IMR-90 (cell line): ENCODE results near the gene CEACAM6. TPM values are rescaled to one million over a fixed set of nuclear protein-coding genes. Genes with fewer than 3 reads are reported as not detected.

Experiments used
- ATAC-seq: fragments of 200-7000 bp; cut with Tn5 transposase; 2 replicates; pipeline ENCODE4 v1.9.1; 2020; ENCODE audit warnings: low read depth, mild to moderate bottlenecking, moderate library complexity
- BruUV-seq: library from RNA; stranded (reverse); fragments of 400-500 nt; replicated peaks from 2 replicates; lab custom pipeline; 2021; lab: Mats Ljungman, UMichigan
- CTCF ChIA-PET: fragments of 300-600 bp; formaldehyde crosslinking; extraction: SDS; loops from one replicate; lab custom pipeline; 2021; ENCODE audit warnings: antibody characterized with exemption; lab: Yijun Ruan, JAX
- POLR2A ChIA-PET: fragments of 300-600 bp; sonication (Branson Sonifier 250); formaldehyde crosslinking; loops from one replicate; lab custom pipeline; 2022; ENCODE audit warnings: antibody characterized with exemption; ENCODE audit not compliant: unreplicated experiment; lab: Charles Lee
- DNase-seq: peaks from one replicate; pipeline ENCODE4 v3.0.0; 2013
- H2AFZ ChIP-seq: replicated peaks from 2 replicates; pipeline ENCODE3; 2013; ENCODE audit warnings: low read length, mild to moderate bottlenecking; ENCODE audit not compliant: poor library complexity
- H2AK5ac ChIP-seq: 2 replicates; pipeline ENCODE4 v1.6.1; 2013; ENCODE audit warnings: low read depth, low read length, inconsistent platforms
- H2AK9ac ChIP-seq: replicated peaks from 2 replicates; pipeline ENCODE3; 2013; ENCODE audit warnings: mild to moderate bottlenecking, low read depth, low read length, moderate library complexity; ENCODE audit not compliant: poor library complexity
- H2BK120ac ChIP-seq: 2 replicates; pipeline ENCODE4 v1.6.1; 2013; ENCODE audit warnings: low read depth, low read length, inconsistent platforms
- H2BK15ac ChIP-seq: 3 replicates; pipeline ENCODE4 v1.6.1; 2013; ENCODE audit warnings: low read depth, low read length, inconsistent platforms
- H2BK20ac ChIP-seq: 2 replicates; pipeline ENCODE4 v1.6.1; 2013; ENCODE audit warnings: low read depth, mild to moderate bottlenecking, inconsistent platforms, low read length, moderate library complexity
- H2BK5ac ChIP-seq: 2 replicates; pipeline ENCODE4 v1.6.1; 2013; ENCODE audit warnings: mild to moderate bottlenecking, low read depth, low read length, inconsistent platforms; ENCODE audit not compliant: poor library complexity, severe bottlenecking
- H3K14ac ChIP-seq: replicated peaks from 2 replicates; pipeline ENCODE4 v1.6.1; 2013; ENCODE audit warnings: low read depth, low read length, inconsistent platforms
- H3K18ac ChIP-seq: 2 replicates; pipeline ENCODE4 v1.6.1; 2013; ENCODE audit warnings: low read depth, low read length, control low read depth
- H3K23ac ChIP-seq: 2 replicates; pipeline ENCODE4 v1.6.1; 2013; ENCODE audit warnings: low read depth, low read length, inconsistent platforms
- H3K27ac ChIP-seq: 2 replicates; pipeline ENCODE4 v1.5.1; 2013; ENCODE audit warnings: mild to moderate bottlenecking, control low read depth, low read length; ENCODE audit not compliant: insufficient read depth
- H3K27me3 ChIP-seq: 2 replicates; pipeline ENCODE4 v1.6.1; 2013; ENCODE audit warnings: low read length; ENCODE audit not compliant: control insufficient read depth, insufficient read depth
- H3K36me3 ChIP-seq: 2 replicates; pipeline ENCODE4 v1.6.1; 2013; ENCODE audit warnings: low read length, mixed read lengths; ENCODE audit not compliant: control insufficient read depth, insufficient read depth
- H3K4ac ChIP-seq: 2 replicates; pipeline ENCODE4 v1.6.1; 2013; ENCODE audit warnings: low read depth, low read length, inconsistent platforms
- H3K4me1 ChIP-seq: 2 replicates; pipeline ENCODE4 v1.6.1; 2013; ENCODE audit warnings: low read length, mixed read lengths; ENCODE audit not compliant: control insufficient read depth, insufficient read depth
- H3K4me2 ChIP-seq: 2 replicates; pipeline ENCODE4 v1.6.1; 2013; ENCODE audit warnings: low read depth, mild to moderate bottlenecking, control low read depth, low read length, moderate library complexity
- H3K4me3 ChIP-seq: 2 replicates; pipeline ENCODE4 v1.5.1; 2013; ENCODE audit warnings: low read depth, mild to moderate bottlenecking, control low read depth, low read length, moderate library complexity; ENCODE audit not compliant: insufficient read depth
- H3K56ac ChIP-seq: 2 replicates; pipeline ENCODE4 v1.6.1; 2013; ENCODE audit warnings: low read length, inconsistent platforms; ENCODE audit not compliant: insufficient read depth; ENCODE audit errors: extremely low read depth
- H3K79me1 ChIP-seq, 2 experiments: 2 replicates each; pipeline ENCODE4 v1.6.1; 2013; ENCODE audit warnings: low read length in 2 of 2, inconsistent platforms in 1 of 2, low read depth in 1 of 2
- H3K9ac ChIP-seq: 2 replicates; pipeline ENCODE4 v1.6.1; 2013; ENCODE audit warnings: low read depth, low read length, control low read depth
- H3K9me1 ChIP-seq: 2 replicates; pipeline ENCODE4 v1.6.1; 2013; ENCODE audit warnings: low read length, inconsistent platforms; ENCODE audit not compliant: insufficient read depth
- H3K9me3 ChIP-seq: 2 replicates; pipeline ENCODE4 v1.6.1; 2013; ENCODE audit warnings: low read length; ENCODE audit not compliant: control insufficient read depth, insufficient read depth
- H4K20me1 ChIP-seq: 2 replicates; pipeline ENCODE4 v1.6.1; 2013; ENCODE audit warnings: low read length, inconsistent platforms; ENCODE audit not compliant: insufficient read depth
- H4K5ac ChIP-seq: 2 replicates; pipeline ENCODE4 v1.6.1; 2013; ENCODE audit warnings: mild to moderate bottlenecking, low read depth, low read length, control low read depth
- H4K8ac ChIP-seq, 2 experiments: 2 replicates each; pipeline ENCODE4 v1.6.1; 2013; ENCODE audit warnings: low read depth in 2 of 2, low read length in 2 of 2, control low read depth in 1 of 2, inconsistent platforms in 1 of 2
- H4K91ac ChIP-seq: 2 replicates; pipeline ENCODE4 v1.6.1; 2013; ENCODE audit warnings: low read depth, low read length, inconsistent platforms; ENCODE audit not compliant: insufficient read depth
- BHLHE40 ChIP-seq: fragments of 150-350 bp; IDR thresholded peaks from 2 replicates; pipeline ENCODE4 v1.6.1; 2016; ENCODE audit warnings: mild to moderate bottlenecking, low read depth, low read length
- CEBPB ChIP-seq: IDR thresholded peaks from 2 replicates; pipeline ENCODE4 v1.6.1; 2012; ENCODE audit warnings: low read depth, low read length, improper control_type of control experiment
- CHD1 ChIP-seq: IDR thresholded peaks from 2 replicates; pipeline ENCODE4 v1.6.1; 2012; ENCODE audit warnings: low read depth, low read length, improper control_type of control experiment
- CTCF ChIP-seq: conservative IDR thresholded peaks from 2 replicates; pipeline ENCODE4 v1.5.1; 2012; ENCODE audit warnings: mild to moderate bottlenecking, low read depth, low read length, improper control_type of control experiment
- ELK1 ChIP-seq: fragments of 150-350 bp; IDR thresholded peaks from 2 replicates; pipeline ENCODE4 v1.6.1; 2016; ENCODE audit warnings: low read depth, mild to moderate bottlenecking, low read length, moderate library complexity, borderline replicate concordance
- FOS ChIP-seq: fragments of 150-350 bp; IDR thresholded peaks from 2 replicates; pipeline ENCODE4 v1.6.1; 2016; ENCODE audit warnings: low read depth, low read length
- MAFK ChIP-seq: IDR thresholded peaks from 2 replicates; pipeline ENCODE4 v1.6.1; 2012; ENCODE audit warnings: low read depth, low read length, improper control_type of control experiment
- MAZ ChIP-seq: IDR thresholded peaks from 2 replicates; pipeline ENCODE4 v1.6.1; 2012; ENCODE audit warnings: low read depth, mild to moderate bottlenecking, low read length, improper control_type of control experiment, moderate library complexity, borderline replicate concordance
- MXI1 ChIP-seq: IDR thresholded peaks from 2 replicates; pipeline ENCODE4 v1.6.1; 2012; ENCODE audit warnings: low read depth, mild to moderate bottlenecking, low read length, moderate library complexity, borderline replicate concordance
- NFE2L2 ChIP-seq: fragments of 150-350 bp; IDR thresholded peaks from 2 replicates; pipeline ENCODE4 v1.6.1; 2016; ENCODE audit warnings: low read depth, mild to moderate bottlenecking, low read length
- POLR2A ChIP-seq: IDR thresholded peaks from 2 replicates; pipeline ENCODE4 v1.6.1; 2012; ENCODE audit warnings: mild to moderate bottlenecking, low read depth, low read length
- RAD21 ChIP-seq: IDR thresholded peaks from 2 replicates; pipeline ENCODE4 v1.6.1; 2012; ENCODE audit warnings: low read length, improper control_type of control experiment
- RCOR1 ChIP-seq: IDR thresholded peaks from 2 replicates; pipeline ENCODE4 v1.6.1; 2012; ENCODE audit warnings: mild to moderate bottlenecking, low read length, improper control_type of control experiment; ENCODE audit not compliant: insufficient replicate concordance
- RFX5 ChIP-seq: IDR thresholded peaks from 2 replicates; pipeline ENCODE4 v1.8.0; 2012; ENCODE audit warnings: low read depth, mild to moderate bottlenecking, low read length, moderate library complexity
- SMC3 ChIP-seq: fragments of 150-350 bp; IDR thresholded peaks from 2 replicates; pipeline ENCODE4 v1.6.1; 2016; ENCODE audit warnings: low read depth, mild to moderate bottlenecking, antibody characterized with exemption, low read length, moderate library complexity
- USF2 ChIP-seq: fragments of 150-350 bp; IDR thresholded peaks from 2 replicates; pipeline ENCODE4 v1.6.1; 2017; ENCODE audit warnings: mild to moderate bottlenecking, antibody characterized with exemption, low read length, low read depth
- WGBS, 2 experiments: methylation state at CpG; one replicate each; pipeline versions ENCODE4 v1.1.5 to v1.1.7; 2013; ENCODE audit warnings: missing lambda C conversion rate in 2 of 2; ENCODE audit not compliant: insufficient read length in 1 of 2; ENCODE audit errors: extremely low coverage in 2 of 2; 5-methylcytosine and 5-hydroxymethylcytosine counted together
- dilution Hi-C: fragments of 300-500 bp; cut with HindIII; formaldehyde crosslinking; loops from one replicate; pipeline ENCODE4 v1.14.3; 2018; ENCODE audit warnings: low sequenced_read_pairs; ENCODE audit not compliant: unreplicated experiment
- in situ Hi-C: fragments of 300-500 bp; cut with MboI; formaldehyde crosslinking; loops from 3 replicates; pipeline ENCODE4 v1.14.3; 2019; ENCODE audit warnings: low sequenced_read_pairs, inconsistent platforms, mixed read lengths
- intact Hi-C: fragments of 100-400 bp; cut with micrococcal nuclease; formaldehyde crosslinking; loops from 2 replicates; pipeline ENCODE4 v1.10.0; 2022
- polyA plus RNA-seq, 3 experiments: library from polyadenylated mRNA; depleted of rRNA; stranded (reverse); fragments of >200 nt; gene quantifications; 2 replicates each; pipeline ENCODE4 v1.2.3, GENCODE V29; 2012; ENCODE audit warnings: low replicate concordance in 1 of 3
- total RNA-seq: library from RNA; depleted of rRNA; stranded (reverse); fragments of >200 nt; gene quantifications from 2 replicates; pipeline ENCODE4 v1.2.3, GENCODE V29; 2012

The CEACAM6 gene
- total and polyA plus RNA-seq, 2 of the 4 experiments (the other 2 are of a cell fraction): not detected

- H3K9me1 ChIP-seq: no peaks in the 10 kb centered on the region
- DNase-seq (no peak), ATAC-seq (no peak)
- H2AFZ ChIP-seq: no peak overlapping the region
- in situ Hi-C loops: no loop called here
- no peak overlapping the region for H3K4ac ChIP-seq
- H2BK120ac ChIP-seq: no peak overlapping the region
- no peak overlapping the region for H3K23ac ChIP-seq
- H3K18ac ChIP-seq: no peak overlapping the region
- H3K9ac ChIP-seq: no peak overlapping the region
- intact Hi-C loops: no loop called here
- no peak overlapping the region for H3K4me2 ChIP-seq
- TF ChIP-seq RFX5 (no peak), MAZ (no peak), MXI1 (no peak), FOS (no peak), ELK1 (no peak), POLR2A (no peak), USF2 (no peak), NFE2L2 (no peak), SMC3 (no peak), RAD21 (no peak), CTCF (no peak), RCOR1 (no peak), BHLHE40 (no peak), CHD1 (no peak), MAFK (no peak), CEBPB (no peak)
- WGBS, 2 experiments: 47% methylated on average over 2 of the region's 4 CpGs; no CpG with 5 or more reads in 1 of the 2 experiments
- H2AK9ac ChIP-seq: no peak overlapping the region
- H4K8ac ChIP-seq: no peak overlapping the region
- no peak overlapping the region for H3K56ac ChIP-seq
- ChIA-PET POLR2A (no interaction called here), CTCF (no interaction called here)
- H3K27me3 ChIP-seq: no peaks in the 10 kb centered on the region
- dilution Hi-C loops: no loop called here
- no peaks in the 10 kb centered on the region for H3K79me1 ChIP-seq
- H3K36me3 ChIP-seq: no peaks in the 10 kb centered on the region
- no peak overlapping the region for H2BK15ac ChIP-seq
- no peak overlapping the region for H4K91ac ChIP-seq
- H4K20me1 ChIP-seq: no peaks in the 10 kb centered on the region
- H3K27ac ChIP-seq: no peak overlapping the region
- no peak overlapping the region for H2BK20ac ChIP-seq
- no peaks in the 10 kb centered on the region for H3K4me1 ChIP-seq
- H3K4me3 ChIP-seq: no peak overlapping the region
- H2AK5ac ChIP-seq: no peak overlapping the region
- no peak overlapping the region for H4K5ac ChIP-seq
- H3K14ac ChIP-seq: no peak overlapping the region
- H3K9me3 ChIP-seq: no peaks in the 10 kb centered on the region
- no TSS peak for BruUV-seq
- no peak overlapping the region for H2BK5ac ChIP-seq
Observed at GRCh38 chr19:41813911-41814310, 58.6 kb downstream of the CEACAM6 start.
